ENCODE measurements around the gene HBE1. TPM values are rescaled to one million over a fixed set of nuclear protein-coding genes. Genes with fewer than 3 reads are reported as not detected.

HBE1 gene
- total and polyA plus RNA-seq, 3 donors from 2014 or later = 0.87 TPM; not detected in 2

DNA sequence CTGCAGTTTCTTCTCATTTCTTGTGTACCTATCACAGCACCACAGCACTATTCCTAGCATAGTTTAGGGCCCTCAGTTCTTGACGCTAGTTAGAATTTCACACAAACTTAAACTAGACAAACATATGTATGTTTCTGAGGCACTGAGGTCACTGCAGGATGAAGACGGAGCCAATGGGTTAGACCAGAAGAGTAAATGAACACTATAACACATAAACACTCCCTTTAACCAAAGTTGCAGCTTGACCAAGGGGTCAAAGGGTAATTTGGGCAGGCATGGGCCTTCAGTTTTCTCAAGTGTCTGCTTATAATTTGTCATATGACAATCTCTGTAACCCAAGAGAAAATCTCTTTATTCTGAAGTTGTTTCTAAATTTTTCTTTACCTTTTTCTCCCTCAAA is 12.9 kb upstream of the HBE1 start:
- no peak for TF ChIP-seq CTCF (IDR thresholded peaks at IDR 0.05)
- no peak for TF ChIP-seq POLR2A (IDR thresholded peaks at IDR 0.05)
- no peak for DNase-seq
- 88 to 96% methylated on average over 2 of the region's 2 CpGs for WGBS, 2 donors

GRCh38 chr11:5281596-5281995 is 11.9 kb upstream of the HBE1 start:
- H3K27ac ChIP-seq = no peak overlapping the region
- no peak overlapping the region for H3K4me3 ChIP-seq
- no peaks in the 10 kb centered on the region for H3K27me3 ChIP-seq
- H3K9me3 ChIP-seq = no peaks in the 10 kb centered on the region
- intact Hi-C loops (cut with DNase I; ENCODE audit: low total_unique reads) = no loop called here
- no peaks in the 10 kb centered on the region for H3K36me3 ChIP-seq (ENCODE audit: low read depth, missing control alignments)
- no peak for TF ChIP-seq POLR2A (IDR thresholded peaks at IDR 0.05)
- DNase-seq = no peak
- no peaks in the 10 kb centered on the region for H3K4me1 ChIP-seq

More for the DNA sequence above, 12.9 kb upstream of the HBE1 start:
- Histone ChIP-seq H3K36me3 (ENCODE audit: low read depth, missing control alignments) (no peaks in the 10 kb centered on the region), H3K4me1 (no peaks in the 10 kb centered on the region), H3K27me3 (no peaks in the 10 kb centered on the region), H3K9me3 (no peaks in the 10 kb centered on the region), H3K27ac (no peak overlapping the region), H3K4me3 (no peak overlapping the region)
- intact Hi-C loops (cut with DNase I; ENCODE audit: low total_unique reads) = no loop called here

GRCh38 chr11:5280582-5281102 is 10.9 kb upstream of the HBE1 start:
- Histone ChIP-seq H3K36me3 (ENCODE audit: low read depth, missing control alignments) (no peaks in the 10 kb centered on the region), H3K9me3 (no peaks in the 10 kb centered on the region), H3K27ac (no peak overlapping the region), H3K4me3 (no peak overlapping the region), H3K27me3 (no peaks in the 10 kb centered on the region), H3K4me1 (no peaks in the 10 kb centered on the region)
- WGBS, 2 donors = 52 to 67% methylated on average over 3 of the region's 3 CpGs
- TF ChIP-seq CTCF (IDR thresholded peaks at IDR 0.05) = no peak
- TF ChIP-seq POLR2A (IDR thresholded peaks at IDR 0.05) = no peak
- DNase-seq = peak; percentile 57
- intact Hi-C loops (cut with DNase I; ENCODE audit: low total_unique reads) = no loop called here

GRCh38 chr11:5279471-5280090 is 9.8 kb upstream of the HBE1 start:
- Histone ChIP-seq H3K27me3 (no peaks in the 10 kb centered on the region), H3K9me3 (no peaks in the 10 kb centered on the region), H3K27ac (no peak overlapping the region), H3K4me1 (no peaks in the 10 kb centered on the region), H3K36me3 (ENCODE audit: low read depth, missing control alignments) (no peaks in the 10 kb centered on the region), H3K4me3 (no peak overlapping the region)
- 81 to 86% methylated on average over 4 of the region's 4 CpGs for WGBS, 2 donors
- TF ChIP-seq POLR2A (IDR thresholded peaks at IDR 0.05) (no peak), CTCF (IDR thresholded peaks at IDR 0.05) (no peak)
- intact Hi-C loops (cut with DNase I; ENCODE audit: low total_unique reads) = no loop called here
- DNase-seq = no peak

- intact Hi-C loops (cut with DNase I; ENCODE audit: low total_unique reads) = no loop called here
- H3K4me1 ChIP-seq = no peaks in the 10 kb centered on the region
- DNase-seq = no peak
- H3K27ac ChIP-seq = no peak overlapping the region
- no peaks in the 10 kb centered on the region for H3K27me3 ChIP-seq
- H3K36me3 ChIP-seq (ENCODE audit: low read depth, missing control alignments) = no peaks in the 10 kb centered on the region
- no peak for TF ChIP-seq CTCF (IDR thresholded peaks at IDR 0.05)
- TF ChIP-seq POLR2A (IDR thresholded peaks at IDR 0.05) = no peak
- H3K9me3 ChIP-seq = no peaks in the 10 kb centered on the region
- WGBS, 2 donors = 73 to 75% methylated on average over 1 of the region's 1 CpG
- no peak overlapping the region for H3K4me3 ChIP-seq
These were observed 8.2 kb upstream of the HBE1 start for GRCh38 chr11:5277807-5278382.

Data from testis (tissue), 3 donors.